HG03280 (cell line): ENCODE data around the gene SSX2.
"Not testable (repeated sequence)": the region's sequence is repeated elsewhere in the genome, so short reads cannot be mapped to it uniquely, and the experiment has no call there.

Source experiments
- ATAC-seq: cut with Tn5 transposase; IDR thresholded peaks from one replicate; pipeline ENCODE4 v1.9.1; 2021; ENCODE audit warnings: mild to moderate bottlenecking, moderate library complexity; ENCODE audit not compliant: unreplicated experiment

SSX2 gene, protein sequence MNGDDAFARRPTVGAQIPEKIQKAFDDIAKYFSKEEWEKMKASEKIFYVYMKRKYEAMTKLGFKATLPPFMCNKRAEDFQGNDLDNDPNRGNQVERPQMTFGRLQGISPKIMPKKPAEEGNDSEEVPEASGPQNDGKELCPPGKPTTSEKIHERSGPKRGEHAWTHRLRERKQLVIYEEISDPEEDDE

DNA sequence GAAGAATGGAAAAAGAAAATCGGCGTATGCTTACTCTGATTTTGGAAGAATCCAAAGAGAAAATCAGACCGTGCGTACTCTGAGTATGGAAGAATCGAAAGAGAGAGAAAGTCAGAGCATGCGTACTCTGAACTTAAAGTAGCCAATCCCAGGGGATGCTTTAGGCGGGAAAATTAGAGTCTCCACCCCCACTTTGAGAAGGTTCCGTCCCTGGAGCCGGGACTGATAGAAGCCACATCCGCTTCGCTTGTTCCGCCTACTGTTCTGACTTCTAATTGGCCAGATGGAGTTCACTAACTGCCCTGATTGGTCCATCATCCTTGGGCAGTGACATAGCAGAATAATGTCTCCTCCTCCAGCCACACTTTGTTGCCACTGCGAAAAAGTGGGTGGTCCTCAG, at the start of gene SSX2:
Gene SSX2, minus strand, starts transcription at position 101 of the 400 bp plus-strand sequence. CDS start 1,429 bp downstream, outside the sequence.
- ATAC-seq, result not testable (repeated sequence)

DNA sequence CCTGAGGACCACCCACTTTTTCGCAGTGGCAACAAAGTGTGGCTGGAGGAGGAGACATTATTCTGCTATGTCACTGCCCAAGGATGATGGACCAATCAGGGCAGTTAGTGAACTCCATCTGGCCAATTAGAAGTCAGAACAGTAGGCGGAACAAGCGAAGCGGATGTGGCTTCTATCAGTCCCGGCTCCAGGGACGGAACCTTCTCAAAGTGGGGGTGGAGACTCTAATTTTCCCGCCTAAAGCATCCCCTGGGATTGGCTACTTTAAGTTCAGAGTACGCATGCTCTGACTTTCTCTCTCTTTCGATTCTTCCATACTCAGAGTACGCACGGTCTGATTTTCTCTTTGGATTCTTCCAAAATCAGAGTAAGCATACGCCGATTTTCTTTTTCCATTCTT, 44.0 kb upstream of the SSX2 start, which contains the start of gene SSX2B:
Gene SSX2B, plus strand, starts transcription at position 301 of the 400 bp plus-strand sequence. CDS start 1,429 bp downstream, outside the sequence.
- ATAC-seq, result not testable (repeated sequence)

DNA sequence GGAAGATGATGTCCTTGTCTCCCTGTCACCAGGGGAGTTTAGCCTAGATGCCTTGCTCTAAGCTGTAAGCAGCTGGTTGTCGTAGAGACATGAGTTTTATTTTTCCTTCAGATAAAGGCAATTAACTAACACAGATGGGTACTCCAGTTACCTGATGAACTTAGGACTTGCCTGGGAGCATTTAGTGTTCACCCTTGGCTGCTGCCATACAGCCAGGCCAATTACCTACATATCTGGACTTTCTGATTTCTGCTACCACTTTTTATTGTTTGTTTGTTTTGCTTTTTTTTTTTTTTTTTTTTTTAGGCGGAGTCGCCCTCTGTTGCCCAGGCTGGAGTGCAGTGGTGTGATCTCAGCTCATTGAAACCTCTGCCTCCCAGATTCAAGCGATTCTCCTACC, 14.9 kb downstream of the SSX2 start:
- not testable (repeated sequence) for ATAC-seq

DNA sequence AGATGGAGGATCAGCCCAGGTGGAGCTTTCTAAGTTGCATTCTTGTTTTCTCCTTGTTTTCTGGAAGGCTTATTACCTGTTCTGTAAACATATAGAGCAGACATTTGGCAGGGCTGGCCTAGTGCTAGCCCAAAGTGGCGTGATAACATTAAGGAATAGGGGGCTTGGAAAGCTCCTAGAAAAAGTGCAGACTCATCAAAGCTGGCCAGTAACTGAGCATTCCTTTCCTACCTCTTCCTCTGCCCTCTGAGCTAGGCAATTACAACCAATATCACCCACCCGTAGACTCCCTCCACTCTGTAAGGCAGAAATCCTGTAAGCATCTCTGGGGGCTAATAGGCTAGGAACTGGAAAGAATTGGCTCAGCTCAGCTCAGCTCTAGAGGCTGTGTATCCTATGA, 44.8 kb downstream of the SSX2 start:
- not testable (repeated sequence) for ATAC-seq

DNA sequence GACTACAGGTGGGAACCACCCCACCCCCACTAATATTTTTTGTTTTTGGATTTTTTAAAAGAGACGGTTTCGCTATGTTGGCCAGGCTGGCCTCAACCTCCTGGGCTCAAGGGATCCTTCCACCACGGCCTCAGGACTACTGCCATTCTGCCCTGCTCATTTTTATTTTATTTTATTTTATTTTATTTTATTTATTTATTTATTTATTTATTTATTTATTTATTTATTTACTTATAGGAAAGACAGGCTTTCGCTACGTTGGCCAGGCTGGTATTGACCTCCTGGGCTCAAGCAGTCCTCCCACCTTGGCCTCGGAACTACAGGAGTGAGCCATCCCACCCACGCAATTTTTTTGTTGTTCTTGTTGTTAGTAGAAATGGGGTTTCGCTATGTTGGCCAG, 51.5 kb downstream of the SSX2 start:
- ATAC-seq, result not testable (repeated sequence)

DNA sequence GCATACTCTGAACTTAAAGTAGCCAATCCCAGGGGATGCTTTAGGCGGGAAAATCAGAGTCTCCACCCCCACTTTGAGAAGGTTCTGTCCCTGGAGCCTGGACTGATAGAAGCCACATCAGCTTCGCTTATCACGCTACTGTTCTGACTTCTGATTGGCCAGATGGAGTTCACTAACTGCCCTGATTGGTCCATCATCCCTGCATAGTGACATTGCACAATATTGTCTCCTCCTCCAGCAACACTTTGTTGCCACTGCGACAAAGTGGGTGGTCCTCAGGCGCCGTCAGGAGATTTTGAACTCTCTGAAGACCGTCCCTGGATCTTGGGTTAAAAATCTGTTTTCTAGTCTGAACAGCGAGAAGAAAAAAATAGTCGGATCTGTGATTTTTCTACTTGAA, 52.2 kb downstream of the SSX2 start, which contains the start of gene SSX7:
Gene SSX7, minus strand, starts transcription at position 101 of the 400 bp plus-strand sequence. CDS start 1,428 bp downstream, outside the sequence.
- not testable (repeated sequence) for ATAC-seq

DNA sequence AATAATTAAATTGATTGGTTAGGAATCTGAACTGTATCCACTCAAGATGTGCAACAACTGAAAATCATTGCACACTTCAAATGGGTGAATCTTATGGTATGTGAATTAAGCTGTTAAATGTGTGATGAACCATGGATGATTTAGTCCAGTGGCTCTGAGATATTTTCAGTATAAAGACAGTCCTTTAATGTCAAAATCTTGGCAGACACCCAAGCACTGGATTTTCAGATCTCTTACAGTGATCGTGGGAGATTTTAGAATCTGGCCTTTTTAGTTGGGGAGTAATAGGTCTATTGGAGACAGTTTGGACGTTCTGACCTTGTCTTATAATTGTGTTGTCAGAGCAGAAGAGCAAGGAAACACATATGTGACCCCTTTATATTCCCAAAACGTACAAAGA, 56.3 kb downstream of the SSX2 start:
- not testable (repeated sequence) for ATAC-seq

DNA sequence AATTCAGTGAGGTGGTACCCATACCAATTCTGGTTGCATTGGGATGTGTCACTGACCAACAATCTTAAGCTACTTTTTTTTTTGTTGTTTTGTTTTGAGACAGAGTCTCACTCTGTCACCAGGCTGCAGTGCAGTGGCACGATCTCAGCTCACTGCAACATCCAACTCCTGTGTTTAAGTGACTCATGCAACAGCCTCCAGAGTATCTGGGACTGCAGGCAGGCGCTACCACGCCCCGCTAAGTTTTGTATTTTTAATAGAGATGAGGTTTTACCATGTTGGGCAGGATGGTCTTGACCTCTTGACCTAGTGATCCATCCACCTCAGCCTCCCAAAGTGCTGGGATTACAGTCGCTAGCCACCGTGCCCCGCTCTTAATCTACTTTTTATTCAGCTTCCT, 58.0 kb downstream of the SSX2 start:
- not testable (repeated sequence) for ATAC-seq
